ENCODE results near the gene USO1.
"Not testable (repeated sequence)": the region's sequence is repeated elsewhere in the genome, so short reads cannot be mapped to it uniquely, and the experiment has no call there.

USO1 gene

DNA sequence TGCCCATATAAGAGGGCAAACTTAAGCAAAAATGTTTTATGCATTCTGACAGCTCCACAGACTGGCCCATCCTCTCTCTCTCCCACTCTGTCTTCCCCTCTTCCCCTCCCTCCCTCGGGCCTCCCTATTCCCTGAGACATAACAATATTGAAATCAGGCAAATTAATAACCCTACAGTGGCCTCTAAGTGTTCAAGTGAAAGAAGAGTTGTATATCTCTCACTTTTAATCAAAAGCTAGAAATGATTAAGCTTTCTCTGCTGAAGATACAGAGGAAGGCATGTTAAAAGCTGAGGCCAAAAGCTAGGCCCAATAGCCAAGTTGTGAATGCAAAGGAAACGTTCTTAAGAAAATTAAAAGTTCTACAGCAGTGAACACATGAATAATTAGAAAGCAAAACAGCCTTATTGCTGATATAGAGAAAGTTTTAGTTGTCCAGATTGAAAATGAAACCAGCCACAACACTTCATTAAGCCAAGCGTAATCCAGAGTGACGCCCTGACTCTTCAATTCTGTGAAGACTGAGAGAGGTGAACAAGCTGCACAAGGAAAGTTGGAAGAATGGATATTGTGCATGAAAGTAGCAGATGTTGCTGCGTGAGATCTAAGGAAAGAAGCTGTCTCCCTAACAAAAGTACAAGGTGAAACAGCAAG lies 54.9 kb downstream of the USO1 start:
- no peak for DNase-seq

DNA sequence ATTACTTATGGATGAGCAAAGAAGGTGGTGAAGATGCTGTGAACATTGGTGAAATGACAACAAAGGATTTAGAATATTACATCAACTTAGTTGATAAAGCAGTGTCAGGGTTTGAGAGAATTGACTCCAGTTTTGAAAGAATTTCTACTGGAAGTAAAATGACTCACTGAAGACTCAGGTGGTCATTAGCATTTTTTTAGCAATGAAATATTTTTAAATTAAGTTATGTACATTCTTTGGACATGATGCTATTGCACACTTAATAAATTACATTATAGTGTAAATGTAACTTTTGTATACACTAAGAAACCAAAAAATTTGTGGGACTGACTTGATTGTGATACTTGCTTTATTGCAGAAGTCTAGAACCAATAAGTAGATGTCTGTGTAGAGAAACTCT lies 56.9 kb downstream of the USO1 start:
- DNase-seq, result no peak

- DNase-seq, result no peak
Measured at GRCh38 chr4:75786526-75786925, 62.1 kb downstream of the USO1 start.

- DNase-seq, result no peak
Measured at GRCh38 chr4:75786938-75787337, 62.6 kb downstream of the USO1 start.

GRCh38 chr4:75790024-75790423 lies 65.6 kb downstream of the USO1 start:
- no peak for DNase-seq

DNA sequence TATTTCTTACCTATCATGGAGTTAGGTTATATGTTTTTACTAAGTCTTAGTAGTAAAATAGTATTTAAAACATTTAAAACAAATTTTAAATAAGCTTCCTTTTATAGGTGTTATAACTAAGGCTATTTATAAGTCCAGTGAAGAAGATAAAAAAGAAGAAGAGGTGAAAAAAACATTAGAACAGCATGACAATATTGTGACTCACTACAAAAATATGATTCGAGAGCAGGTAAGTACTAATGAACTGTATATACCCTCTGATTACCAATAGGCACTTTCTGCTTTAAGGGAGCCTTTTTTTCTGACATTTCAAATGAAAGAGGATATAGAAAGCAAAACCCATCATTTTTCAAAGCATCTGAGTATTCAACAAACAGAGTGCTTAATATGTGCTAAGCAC lies 76.6 kb downstream of the USO1 start:
- no peak for DNase-seq

DNA sequence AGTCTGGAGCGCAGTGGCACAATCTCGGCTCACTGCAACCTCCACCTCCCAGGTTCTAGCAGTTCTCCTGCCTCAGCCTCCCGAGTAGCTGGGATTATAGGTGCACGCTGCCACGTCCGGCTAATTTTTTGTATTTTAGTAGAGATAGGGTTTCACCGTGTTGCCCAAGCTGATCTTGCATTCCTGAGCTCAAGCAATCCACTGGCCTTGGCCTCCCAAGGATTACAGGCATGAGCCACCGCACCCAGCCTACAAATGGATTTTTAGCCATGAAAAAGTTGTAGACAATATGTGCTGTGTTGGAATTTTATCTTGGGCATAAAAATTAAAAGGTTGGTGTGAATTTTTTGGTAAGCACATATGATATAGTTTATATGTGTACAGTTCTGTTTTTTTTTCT lies 81.7 kb downstream of the USO1 start:
- not testable (repeated sequence) for DNase-seq

GRCh38 chr4:75817901-75818300 lies 93.5 kb downstream of the USO1 start:
- no peak for DNase-seq

GRCh38 chr4:75819121-75819520 lies 94.7 kb downstream of the USO1 start:
- DNase-seq, result no peak

DNA sequence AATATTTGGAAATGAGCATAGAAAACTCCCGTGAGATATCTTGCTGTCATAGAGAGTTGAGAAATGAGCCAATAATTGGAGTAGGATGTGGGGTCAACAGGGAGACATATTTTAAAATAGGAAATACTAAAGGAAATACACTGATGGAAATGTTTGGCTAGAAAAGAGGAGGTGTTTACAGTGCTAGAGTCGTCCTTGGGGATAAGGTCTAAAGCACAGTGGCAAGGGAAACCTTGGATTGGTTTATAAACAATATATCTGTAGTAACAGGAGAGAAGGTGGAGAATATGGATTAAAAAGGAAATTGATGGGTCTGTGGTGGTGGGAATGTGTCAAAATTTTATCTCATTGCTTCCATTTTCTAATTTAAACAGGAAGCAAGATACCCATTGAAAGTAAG lies 95.8 kb downstream of the USO1 start:
- DNase-seq, result no peak

DNA sequence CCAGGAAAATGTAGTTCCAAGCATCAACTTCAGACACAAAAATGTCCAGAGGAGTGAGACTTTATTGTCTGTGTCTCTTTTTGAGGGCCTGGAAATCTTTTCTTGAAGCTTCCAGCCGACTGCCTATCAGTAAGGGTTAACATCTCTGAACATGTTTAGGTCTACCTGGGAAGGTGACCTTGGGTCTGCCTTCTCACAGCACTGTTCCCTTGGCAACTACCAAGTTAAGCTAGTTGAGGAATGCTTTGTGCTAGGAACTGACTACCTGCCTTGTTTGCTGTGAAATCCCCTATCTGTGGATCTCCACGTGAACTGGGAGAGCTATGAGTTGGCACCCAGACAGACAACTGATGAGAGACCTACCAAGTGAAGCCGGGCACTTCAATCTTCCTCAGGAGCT lies 96.3 kb downstream of the USO1 start:
- DNase-seq, result no peak

DNA sequence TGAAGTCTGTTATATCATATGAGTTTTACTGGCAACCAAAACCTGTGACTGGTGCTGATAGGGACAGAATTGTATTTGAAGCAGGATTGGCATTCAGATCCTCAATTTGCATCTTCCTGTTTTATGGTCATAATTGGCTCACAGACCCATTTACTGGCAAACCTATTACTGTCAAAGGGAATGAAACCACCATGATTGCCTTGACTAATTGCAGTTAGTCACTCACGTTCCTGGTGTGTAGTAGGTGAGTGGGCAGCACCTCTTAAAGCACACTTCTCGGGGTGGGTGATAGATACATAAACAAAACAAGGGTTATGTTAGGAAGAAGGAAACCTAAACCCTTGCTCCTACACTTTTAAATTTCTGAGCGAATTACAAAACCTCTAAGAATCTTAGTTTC lies 96.8 kb downstream of the USO1 start:
- DNase-seq, result no peak

DNA sequence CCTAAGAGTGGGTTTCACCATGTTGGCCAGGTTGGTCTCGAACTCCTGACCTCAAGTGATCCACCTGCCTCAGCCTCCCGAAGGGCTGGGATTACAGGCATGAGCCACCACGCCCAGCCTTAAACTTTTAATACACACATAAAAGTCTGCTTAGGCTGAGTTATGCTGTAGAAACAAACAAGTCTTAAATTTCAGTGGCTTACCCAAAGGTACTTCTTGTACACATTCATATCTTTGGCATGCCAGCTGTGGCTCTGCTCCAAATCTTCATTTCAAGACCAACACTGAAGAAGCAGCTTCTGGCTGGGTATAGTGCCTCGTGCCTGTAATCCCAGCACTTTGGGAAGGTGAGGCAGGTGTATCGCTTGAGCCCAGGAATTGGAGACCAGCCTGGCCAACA lies 97.6 kb downstream of the USO1 start:
- DNase-seq, result no peak

- no peak for DNase-seq
Measured at GRCh38 chr4:75822416-75822815, 98.0 kb downstream of the USO1 start.

DNA sequence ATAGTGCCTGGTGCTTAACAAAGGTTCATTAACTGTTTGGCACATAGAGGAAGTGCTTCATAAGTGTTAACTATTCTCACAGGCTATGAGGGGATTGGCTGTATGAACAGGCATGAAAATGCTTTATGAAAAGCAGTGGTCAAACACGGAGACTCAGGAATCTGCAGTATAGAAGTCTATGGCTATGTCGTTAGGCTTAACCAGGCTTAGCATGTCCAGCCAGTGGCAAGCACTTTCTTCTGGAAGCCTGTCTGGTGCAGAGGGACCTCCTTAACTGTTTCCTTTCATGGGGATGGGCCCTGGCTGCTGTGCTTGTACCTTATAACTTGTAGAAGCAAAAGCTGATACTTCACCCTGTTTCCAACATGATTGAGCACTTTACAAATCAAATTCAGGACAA lies 99.4 kb downstream of the USO1 start:
- no peak for DNase-seq

GRCh38 chr4:75830906-75831305 lies 106.5 kb downstream of the USO1 start:
- DNase-seq, result no peak

DNA sequence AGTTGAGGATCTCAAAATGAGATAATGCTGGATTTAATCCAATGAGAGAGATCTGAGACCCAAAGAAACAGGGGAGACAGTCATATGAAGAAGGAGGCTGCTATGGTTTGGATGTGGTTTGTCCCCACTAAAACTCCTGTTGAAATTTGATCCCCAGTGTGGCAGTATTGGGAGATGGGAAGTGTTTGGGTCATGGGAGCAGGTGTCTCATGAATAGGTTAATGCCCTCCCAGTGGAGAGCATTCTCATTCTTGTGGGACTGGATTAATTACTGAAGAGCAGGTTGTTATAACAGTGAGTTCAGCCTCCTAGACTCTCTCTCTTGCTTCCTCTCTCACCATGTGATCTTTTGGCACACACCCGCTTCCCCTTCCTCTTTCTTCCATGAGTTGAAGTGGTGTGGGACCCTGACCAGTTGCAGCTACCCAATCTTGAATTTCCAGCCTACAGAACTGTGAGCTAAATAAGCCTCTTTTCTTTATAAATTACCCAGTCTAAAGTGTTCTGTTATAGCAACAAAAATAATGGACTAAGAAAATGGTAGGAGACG lies 107.6 kb downstream of the USO1 start:
- DNase-seq, result no peak

DNA sequence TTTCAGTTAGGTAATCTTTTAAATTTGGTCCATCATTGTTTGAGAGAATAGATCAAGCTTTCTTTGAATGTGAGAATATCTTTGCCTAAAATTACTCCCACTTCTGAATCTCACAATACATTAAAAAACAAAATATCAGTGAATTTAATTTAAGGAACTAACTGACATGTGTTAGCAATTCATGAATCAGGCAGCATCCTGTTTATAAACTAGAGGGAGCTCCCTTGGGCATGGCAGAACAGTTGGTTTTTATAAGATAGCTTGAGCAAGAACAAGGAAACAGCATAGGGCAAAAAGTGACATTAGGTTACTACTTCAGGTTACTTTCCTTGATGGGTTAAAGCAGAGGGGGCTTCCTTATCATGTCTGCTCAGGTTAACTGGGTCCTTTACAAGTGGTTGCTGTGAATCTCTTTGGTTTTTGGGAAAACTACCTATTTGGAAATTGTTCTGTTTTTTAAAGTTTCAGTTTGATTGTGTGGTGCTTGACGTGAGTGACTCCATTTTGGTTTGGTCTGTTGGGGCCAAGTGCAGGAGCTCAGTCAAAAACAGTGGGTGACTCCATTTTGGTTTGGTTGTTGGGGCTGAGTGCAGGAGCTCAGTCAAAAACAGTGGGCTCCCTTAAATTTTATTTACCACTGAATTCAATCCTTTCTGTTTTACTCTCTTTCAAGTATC lies 109.9 kb downstream of the USO1 start:
- no peak for DNase-seq

DNA sequence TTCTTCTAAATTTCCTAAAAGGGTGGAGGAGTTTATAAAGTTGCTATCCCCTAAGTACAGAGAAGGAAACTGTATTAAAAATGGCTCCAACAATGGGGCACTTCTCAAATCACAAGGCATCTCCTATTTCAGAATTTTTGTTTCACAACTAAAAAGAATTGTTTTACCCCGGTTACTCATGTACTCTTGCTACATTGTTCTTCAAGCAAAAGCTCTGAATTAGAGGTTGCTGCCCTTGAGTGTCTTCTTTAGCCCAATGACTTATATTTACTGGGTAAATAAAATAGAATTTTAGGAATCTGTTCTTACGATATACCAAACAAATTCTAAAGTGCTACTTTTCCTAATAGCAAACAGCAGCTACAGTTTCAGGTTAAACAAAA lies 110.4 kb downstream of the USO1 start:
- DNase-seq, result no peak

DNA sequence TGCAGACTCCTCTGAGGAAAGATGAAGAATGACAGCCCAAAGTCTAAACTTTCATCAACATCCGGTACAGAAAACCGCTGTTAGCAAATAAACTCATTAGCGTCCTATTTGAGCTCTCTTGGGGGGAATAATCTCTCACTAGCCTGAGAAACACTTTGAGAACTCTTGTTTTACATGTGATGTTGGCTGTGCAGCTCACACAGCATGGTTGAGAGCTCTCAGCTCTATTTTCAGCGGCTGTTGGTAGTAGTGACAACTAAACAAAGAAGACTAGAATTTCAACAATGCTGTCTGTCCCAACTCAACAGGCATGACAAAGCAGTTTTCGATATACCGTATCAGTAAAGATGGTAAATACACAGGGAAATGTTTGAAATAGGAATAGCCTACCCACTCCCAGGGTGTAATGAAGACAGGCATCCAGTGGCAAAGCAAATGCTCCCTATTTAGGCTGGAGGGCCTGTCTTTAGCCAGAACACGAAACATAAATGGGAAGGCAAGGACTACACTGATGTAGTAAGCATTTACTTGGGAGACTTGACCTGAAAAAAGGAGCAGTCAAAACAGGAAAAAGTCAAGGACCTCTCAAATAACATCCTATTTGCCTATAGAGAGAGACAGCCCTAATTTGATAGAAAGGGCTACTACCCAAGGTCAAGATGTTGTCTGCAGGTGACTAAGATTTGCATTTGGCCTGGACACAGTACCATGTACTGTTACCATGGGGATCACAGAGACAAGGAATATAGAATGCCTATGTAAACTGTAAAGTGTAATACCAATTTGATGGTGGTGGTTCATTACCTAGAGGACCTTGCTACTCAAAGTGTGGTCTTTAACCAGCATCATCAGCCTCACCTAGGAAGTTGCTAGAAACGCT lies 117.5 kb downstream of the USO1 start:
- DNase-seq, result no peak

DNA sequence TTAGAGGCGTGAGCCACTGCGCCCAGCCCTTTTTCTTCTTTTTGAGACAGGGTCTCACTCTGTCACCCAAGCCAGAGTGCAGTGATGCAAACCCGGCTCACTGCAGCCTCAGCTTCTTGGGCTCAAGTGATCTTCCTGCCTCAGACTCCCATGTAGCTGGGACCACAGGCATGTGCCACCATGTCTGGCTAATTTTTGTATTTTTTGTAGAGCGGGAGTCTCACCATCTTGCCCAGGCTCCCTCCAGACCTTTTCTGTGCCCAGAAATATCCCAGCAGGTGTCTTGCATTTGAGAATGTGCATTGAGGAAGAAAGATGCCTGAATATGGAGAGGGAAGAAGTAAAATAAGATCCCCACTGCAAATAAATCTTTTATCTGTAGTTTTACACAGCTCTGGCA lies 119.2 kb downstream of the USO1 start:
- DNase-seq, result no peak

- no peak for DNase-seq
Measured at GRCh38 chr4:75844151-75844662, 119.8 kb downstream of the USO1 start.

DNA sequence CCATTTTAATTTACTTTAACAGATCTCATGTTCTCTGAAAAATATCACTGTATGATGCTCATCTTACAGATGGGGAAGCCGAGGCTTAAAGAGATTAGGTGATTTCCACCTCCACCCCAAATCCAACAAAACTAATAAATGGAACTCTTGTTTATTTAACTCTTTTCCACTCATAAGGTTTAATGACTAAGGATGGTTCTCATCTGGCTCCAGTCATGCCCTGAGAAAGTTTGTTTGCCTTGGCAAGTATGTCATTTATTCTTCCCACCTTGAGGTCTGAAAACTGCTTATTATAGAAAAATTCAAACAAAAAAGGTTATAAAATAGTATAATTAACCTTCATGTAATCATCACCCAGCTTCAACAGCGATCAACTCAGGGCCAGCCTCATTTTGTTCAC lies 121.6 kb downstream of the USO1 start:
- no peak for DNase-seq

Measured in effector CD4-positive, alpha-beta T cell (primary cell).